Osteoblast (primary cell): ENCODE measurements around the gene PTAFR. TPM values are rescaled to one million over a fixed set of nuclear protein-coding genes. Genes with fewer than 3 reads are reported as not detected.

ENCODE experiments used
- DNase-seq: peaks from one replicate; pipeline ENCODE4 v3.0.0; 2011; ENCODE audit warnings: low spot score, mixed read lengths; ENCODE audit not compliant: insufficient read length; ENCODE audit errors: missing footprints
- H2AFZ ChIP-seq: 2 replicates; pipeline ENCODE4 v1.6.0; 2011; ENCODE audit warnings: mild to moderate bottlenecking, low read length
- H3K27ac ChIP-seq: 2 replicates; pipeline ENCODE4 v1.5.1; 2011; ENCODE audit warnings: mild to moderate bottlenecking, low read depth, low read length, moderate library complexity
- H3K27me3 ChIP-seq: 2 replicates; pipeline ENCODE4 v1.6.0; 2012; ENCODE audit warnings: mild to moderate bottlenecking, control low read depth, inconsistent platforms, low read length, moderate library complexity; ENCODE audit not compliant: insufficient read depth
- H3K36me3 ChIP-seq: 2 replicates; pipeline ENCODE4 v1.5.1; 2011; ENCODE audit warnings: mild to moderate bottlenecking, low read length, control low read depth, moderate library complexity; ENCODE audit not compliant: insufficient read depth
- H3K4me1 ChIP-seq: 2 replicates; pipeline ENCODE4 v1.5.1; 2011; ENCODE audit warnings: mild to moderate bottlenecking, low read length, control low read depth, moderate library complexity; ENCODE audit not compliant: insufficient read depth
- H3K4me2 ChIP-seq: 2 replicates; pipeline ENCODE4 v1.6.0; 2011; ENCODE audit warnings: mild to moderate bottlenecking, low read length; ENCODE audit not compliant: insufficient read depth
- H3K4me3 ChIP-seq: fragments of 200-600 bp; sonication (generic); 3 replicates; pipeline ENCODE4 v1.5.1; 2012; ENCODE audit warnings: mild to moderate bottlenecking, low read length, inconsistent platforms; ENCODE audit not compliant: insufficient read depth
- H3K79me2 ChIP-seq: 2 replicates; pipeline ENCODE4 v1.6.0; 2012; ENCODE audit warnings: mild to moderate bottlenecking, low read length, control low read depth, inconsistent platforms; ENCODE audit not compliant: insufficient read depth
- H3K9me3 ChIP-seq: 2 replicates; pipeline ENCODE4 v1.5.1; 2011; ENCODE audit warnings: low read depth, low read length, control low read depth
- H4K20me1 ChIP-seq: 2 replicates; pipeline ENCODE4 v1.6.0; 2012; ENCODE audit warnings: mild to moderate bottlenecking, low read length, control low read depth; ENCODE audit not compliant: insufficient read depth
- total RNA-seq: library from RNA; depleted of rRNA; stranded (reverse); fragments of >200 nt; gene quantifications from 2 replicates; pipeline ENCODE4 v1.2.3, GENCODE V29; 2012
- TF ChIP-seq, protein P1 (sequence below): IDR thresholded peaks from 2 replicates; pipeline ENCODE4 v1.5.1; 2011; ENCODE audit warnings: mild to moderate bottlenecking, low read depth, low read length, moderate library complexity; ENCODE audit errors: extremely low read depth

PTAFR gene, protein sequence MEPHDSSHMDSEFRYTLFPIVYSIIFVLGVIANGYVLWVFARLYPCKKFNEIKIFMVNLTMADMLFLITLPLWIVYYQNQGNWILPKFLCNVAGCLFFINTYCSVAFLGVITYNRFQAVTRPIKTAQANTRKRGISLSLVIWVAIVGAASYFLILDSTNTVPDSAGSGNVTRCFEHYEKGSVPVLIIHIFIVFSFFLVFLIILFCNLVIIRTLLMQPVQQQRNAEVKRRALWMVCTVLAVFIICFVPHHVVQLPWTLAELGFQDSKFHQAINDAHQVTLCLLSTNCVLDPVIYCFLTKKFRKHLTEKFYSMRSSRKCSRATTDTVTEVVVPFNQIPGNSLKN
- total RNA-seq, result under 0.01 TPM in 2 replicates

DNA sequence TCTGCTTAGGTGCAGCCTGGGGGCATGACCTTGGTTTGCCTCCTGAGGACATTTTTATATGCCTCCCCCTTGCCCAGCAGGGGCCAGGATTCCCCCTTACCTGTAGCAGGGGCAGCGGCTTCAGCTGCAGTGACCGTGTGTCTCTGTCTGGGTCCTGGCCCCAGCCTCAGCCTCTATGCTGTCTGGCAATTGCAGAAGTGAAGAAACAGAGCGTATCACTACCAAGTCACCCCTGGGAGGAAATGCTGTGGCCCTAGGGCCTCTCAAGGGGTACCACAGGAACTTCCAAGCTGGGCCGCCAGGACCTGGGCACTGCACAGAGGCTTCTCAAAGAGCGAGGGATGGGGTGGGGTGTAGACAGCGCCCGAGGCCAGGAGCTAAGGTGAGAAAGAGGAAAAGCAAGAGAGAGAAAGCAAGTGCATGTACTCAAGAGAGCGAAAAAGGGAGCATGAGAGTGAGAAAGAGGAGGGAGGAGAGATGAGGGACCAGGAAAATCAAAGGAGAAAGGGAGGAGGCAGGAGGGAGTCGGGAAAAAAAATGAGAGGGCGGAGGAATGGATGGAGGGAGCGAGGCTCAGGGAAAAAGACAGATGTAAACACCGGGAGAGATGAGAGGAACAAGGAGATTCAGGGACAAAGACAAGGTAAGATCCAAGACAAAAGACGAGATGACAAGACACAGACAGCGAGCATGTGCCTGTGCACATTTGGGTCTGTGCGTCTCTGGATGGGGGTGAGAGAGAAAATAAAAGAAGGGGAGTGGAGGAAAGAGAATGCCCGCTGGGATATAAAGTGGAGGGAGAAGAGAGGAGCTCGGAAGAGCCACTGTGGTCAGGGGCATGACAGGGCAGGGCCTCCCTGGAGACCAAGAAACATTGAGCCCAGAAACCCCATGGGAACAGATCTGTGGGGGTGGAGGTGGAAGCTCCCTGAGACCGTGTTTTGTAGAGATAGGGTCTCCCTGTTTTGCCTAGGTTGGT lies at the start of gene PTAFR:
Gene PTAFR (minus strand): TSS at position 199 of the 979 bp plus-strand sequence. CDS start 25,669 bp downstream, outside the sequence.
- no peak within 1 kb of the TSS for H3K4me2 ChIP-seq
- no peaks in the 10 kb centered on the region for H3K27me3 ChIP-seq
- DNase-seq, result no peak
- H2AFZ ChIP-seq, result no peak within 1 kb of the TSS
- no peaks in the 10 kb centered on the region for H3K79me2 ChIP-seq
- H3K9me3 ChIP-seq, result no peaks in the 10 kb centered on the region
- no peaks in the 10 kb centered on the region for H3K4me1 ChIP-seq
- H3K36me3 ChIP-seq, result no peaks in the 10 kb centered on the region
- no peak within 1 kb of the TSS for H3K4me3 ChIP-seq
- H3K27ac ChIP-seq, result no peak within 1 kb of the TSS
- TF ChIP-seq, protein P1, sequence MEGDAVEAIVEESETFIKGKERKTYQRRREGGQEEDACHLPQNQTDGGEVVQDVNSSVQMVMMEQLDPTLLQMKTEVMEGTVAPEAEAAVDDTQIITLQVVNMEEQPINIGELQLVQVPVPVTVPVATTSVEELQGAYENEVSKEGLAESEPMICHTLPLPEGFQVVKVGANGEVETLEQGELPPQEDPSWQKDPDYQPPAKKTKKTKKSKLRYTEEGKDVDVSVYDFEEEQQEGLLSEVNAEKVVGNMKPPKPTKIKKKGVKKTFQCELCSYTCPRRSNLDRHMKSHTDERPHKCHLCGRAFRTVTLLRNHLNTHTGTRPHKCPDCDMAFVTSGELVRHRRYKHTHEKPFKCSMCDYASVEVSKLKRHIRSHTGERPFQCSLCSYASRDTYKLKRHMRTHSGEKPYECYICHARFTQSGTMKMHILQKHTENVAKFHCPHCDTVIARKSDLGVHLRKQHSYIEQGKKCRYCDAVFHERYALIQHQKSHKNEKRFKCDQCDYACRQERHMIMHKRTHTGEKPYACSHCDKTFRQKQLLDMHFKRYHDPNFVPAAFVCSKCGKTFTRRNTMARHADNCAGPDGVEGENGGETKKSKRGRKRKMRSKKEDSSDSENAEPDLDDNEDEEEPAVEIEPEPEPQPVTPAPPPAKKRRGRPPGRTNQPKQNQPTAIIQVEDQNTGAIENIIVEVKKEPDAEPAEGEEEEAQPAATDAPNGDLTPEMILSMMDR, result no peak
- H4K20me1 ChIP-seq, result no peaks in the 10 kb centered on the region

DNA sequence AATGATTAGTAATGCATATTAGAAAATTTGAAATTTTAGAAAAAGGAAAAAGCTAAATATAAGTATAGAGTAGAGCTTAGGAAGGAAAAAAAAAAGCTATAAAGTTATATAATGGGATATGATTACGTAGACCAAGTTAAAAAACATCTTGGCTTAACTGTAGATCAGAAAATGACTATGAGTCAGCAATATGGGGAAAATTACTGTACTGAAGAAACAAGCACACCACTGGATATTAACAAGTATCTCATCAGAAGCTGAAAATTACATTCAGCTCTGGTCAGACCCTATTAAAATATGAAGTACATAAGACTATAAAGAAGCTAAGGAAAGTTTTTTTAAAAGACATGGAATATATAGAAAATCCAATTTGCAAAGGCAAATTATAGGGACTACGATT lies 36.8 kb upstream of the PTAFR start:
- Histone ChIP-seq H3K4me1 (no peaks in the 10 kb centered on the region), H3K79me2 (peaks cover 6% of the 10 kb centered on the region), H3K36me3 (peaks cover 33% of the 10 kb centered on the region), H3K27ac (no peak overlapping the region), H4K20me1 (no peaks in the 10 kb centered on the region), H3K4me2 (no peak overlapping the region), H3K27me3 (no peaks in the 10 kb centered on the region), H3K4me3 (no peak overlapping the region), H3K9me3 (no peaks in the 10 kb centered on the region), H2AFZ (no peak overlapping the region)
- DNase-seq, result peak; percentile 69
- TF ChIP-seq, protein P1, result no peak

DNA sequence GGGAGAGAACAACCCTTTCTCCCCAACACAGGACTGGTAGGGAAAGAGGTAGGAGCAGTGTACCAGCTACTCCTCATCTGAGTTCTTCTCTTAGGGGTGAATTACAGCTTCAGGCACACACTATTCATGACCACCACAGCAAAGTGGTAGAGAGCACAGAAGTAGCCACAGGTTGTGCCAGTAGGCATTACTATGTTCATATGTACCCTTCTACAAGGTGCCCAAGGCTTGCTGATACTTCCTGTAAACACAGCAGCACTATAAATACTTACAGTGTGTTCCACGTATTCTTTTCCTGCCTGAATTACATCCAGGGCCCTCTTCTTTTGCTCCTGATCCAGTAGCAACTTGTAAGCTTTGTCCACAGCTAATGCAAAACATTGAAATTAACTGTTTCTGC lies 33.2 kb upstream of the PTAFR start:
- Histone ChIP-seq H4K20me1 (no peaks in the 10 kb centered on the region), H3K4me1 (no peaks in the 10 kb centered on the region), H3K4me3 (no peak overlapping the region), H3K36me3 (peaks cover 49% of the 10 kb centered on the region), H3K27ac (no peak overlapping the region), H2AFZ (no peak overlapping the region), H3K4me2 (no peak overlapping the region), H3K27me3 (no peaks in the 10 kb centered on the region), H3K79me2 (peaks cover 6% of the 10 kb centered on the region), H3K9me3 (no peaks in the 10 kb centered on the region)
- TF ChIP-seq, protein P1, result no peak
- DNase-seq, result no peak
